IPS-20b (cell line): ENCODE results near the gene PTPRE.
"Not testable (repeated sequence)": the region's sequence is repeated elsewhere in the genome, so short reads cannot be mapped to it uniquely, and the experiment has no call there.

Source experiments
- H3K27ac ChIP-seq: one replicate; pipeline ENCODE4 v1.5.1; 2013; ENCODE audit warnings: low read length
- H3K27me3 ChIP-seq: 2 replicates; pipeline ENCODE4 v1.6.1; 2013; ENCODE audit warnings: mild to moderate bottlenecking, low read length, inconsistent platforms; ENCODE audit not compliant: insufficient read depth
- H3K36me3 ChIP-seq: 2 replicates; pipeline ENCODE4 v1.6.1; 2013; ENCODE audit warnings: low read depth, mild to moderate bottlenecking, inconsistent platforms, low read length, moderate library complexity; ENCODE audit not compliant: insufficient read depth
- H3K4me1 ChIP-seq: 2 replicates; pipeline ENCODE4 v1.6.1; 2013; ENCODE audit warnings: mild to moderate bottlenecking, control low read depth, inconsistent platforms, low read length, moderate library complexity; ENCODE audit not compliant: insufficient read depth
- H3K4me3 ChIP-seq: 2 replicates; pipeline ENCODE4 v1.5.1; 2013; ENCODE audit warnings: mild to moderate bottlenecking, low read length, inconsistent platforms
- H3K9ac ChIP-seq: 2 replicates; pipeline ENCODE4 v1.6.1; 2013; ENCODE audit warnings: low read depth, mild to moderate bottlenecking, inconsistent platforms, low read length, moderate library complexity
- H3K9me3 ChIP-seq: 2 replicates; pipeline ENCODE4 v1.6.1; 2013; ENCODE audit warnings: mild to moderate bottlenecking, low read depth, low read length, inconsistent platforms; ENCODE audit not compliant: insufficient read depth

Gene PTPRE

DNA sequence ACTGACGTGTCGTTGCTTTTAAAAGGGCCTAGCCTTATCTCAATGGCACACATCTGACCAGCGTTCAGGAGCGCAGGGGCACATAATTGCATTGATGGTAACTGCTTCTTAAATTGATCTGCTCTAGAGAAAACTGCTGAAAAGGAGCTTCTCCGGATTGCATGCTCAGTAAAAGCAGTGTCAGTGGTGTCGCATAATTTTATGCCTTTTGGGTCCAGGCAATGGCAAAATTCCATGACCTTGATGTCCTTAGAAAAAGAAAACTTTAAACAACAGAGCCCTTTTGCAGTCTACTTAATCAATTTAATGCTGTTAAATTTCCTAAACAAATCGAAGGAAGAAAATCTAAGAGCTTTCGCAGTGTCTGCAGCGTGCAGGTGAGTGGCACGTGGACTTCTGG is 75.7 kb downstream of the PTPRE start:
- no peak overlapping the region for H3K27ac ChIP-seq
- H3K9ac ChIP-seq, result no peak overlapping the region
- no peaks in the 10 kb centered on the region for H3K4me1 ChIP-seq
- peaks cover 12% of the 10 kb centered on the region for H3K9me3 ChIP-seq
- no peaks in the 10 kb centered on the region for H3K36me3 ChIP-seq
- no peaks in the 10 kb centered on the region for H3K27me3 ChIP-seq
- no peak overlapping the region for H3K4me3 ChIP-seq

DNA sequence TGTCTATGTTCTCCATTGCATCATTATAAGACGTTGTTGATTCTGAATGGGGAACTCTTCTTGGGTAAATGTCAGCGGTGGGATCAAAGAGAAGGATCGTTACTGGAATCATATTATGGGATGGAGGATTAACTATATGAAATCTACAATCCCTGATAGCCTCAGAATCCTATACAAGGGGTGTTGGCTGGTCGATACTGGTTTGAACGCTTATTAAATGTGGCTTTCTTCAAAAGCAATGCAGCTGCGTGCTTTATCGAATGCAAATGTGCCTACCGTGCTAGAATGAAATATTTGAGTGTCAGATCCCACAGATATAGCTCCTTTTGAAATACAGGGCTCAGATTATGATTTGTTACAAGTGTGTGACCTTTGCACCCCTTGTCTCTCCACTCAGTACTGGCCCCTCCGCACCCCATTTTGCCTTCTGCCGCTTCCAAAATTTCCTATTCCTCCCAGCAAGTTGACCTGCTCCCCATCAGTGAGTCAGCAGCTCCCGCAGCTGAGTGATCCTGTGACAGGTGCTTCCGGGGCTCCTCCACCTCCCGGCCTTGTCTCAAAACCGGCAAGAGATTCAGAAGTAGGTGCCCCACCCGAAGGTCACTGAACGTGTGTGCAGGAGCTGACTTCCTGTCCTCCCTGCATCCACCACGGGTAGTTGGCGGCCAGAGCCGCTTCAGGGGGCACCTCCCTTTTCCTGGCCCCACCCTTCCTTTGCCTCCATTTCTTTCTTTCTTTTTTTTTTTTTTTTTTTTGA is 76.6 kb downstream of the PTPRE start:
- Histone ChIP-seq H3K36me3 (no peaks in the 10 kb centered on the region), H3K4me3 (no peak overlapping the region), H3K27ac (no peak overlapping the region), H3K4me1 (no peaks in the 10 kb centered on the region), H3K27me3 (no peaks in the 10 kb centered on the region), H3K9me3 (peaks cover 12% of the 10 kb centered on the region), H3K9ac (no peak overlapping the region)

DNA sequence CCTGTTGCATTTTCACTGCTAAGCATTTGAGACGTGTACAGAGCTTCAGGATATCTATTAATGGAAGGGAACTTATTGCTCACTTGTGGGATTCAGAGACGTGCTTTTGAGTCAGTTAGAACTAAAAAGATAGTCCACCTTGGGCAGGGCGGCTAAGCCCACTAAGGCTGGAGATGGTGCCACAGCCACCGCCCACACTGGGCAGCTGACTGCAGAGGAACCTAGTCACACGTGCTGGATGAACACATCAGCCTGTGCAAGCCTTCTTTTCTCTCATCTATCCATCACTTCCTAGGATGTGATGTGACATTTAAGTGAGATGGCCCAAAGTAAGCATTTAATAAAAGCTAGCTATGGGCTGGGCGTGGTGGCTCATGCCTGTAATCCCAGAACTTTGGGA is 78.0 kb downstream of the PTPRE start:
- H3K4me3 ChIP-seq, result no peak overlapping the region
- H3K9me3 ChIP-seq, result peaks cover 7% of the 10 kb centered on the region
- no peaks in the 10 kb centered on the region for H3K36me3 ChIP-seq
- H3K27ac ChIP-seq, result no peak overlapping the region
- H3K9ac ChIP-seq, result no peak overlapping the region
- H3K4me1 ChIP-seq, result no peaks in the 10 kb centered on the region
- no peaks in the 10 kb centered on the region for H3K27me3 ChIP-seq

DNA sequence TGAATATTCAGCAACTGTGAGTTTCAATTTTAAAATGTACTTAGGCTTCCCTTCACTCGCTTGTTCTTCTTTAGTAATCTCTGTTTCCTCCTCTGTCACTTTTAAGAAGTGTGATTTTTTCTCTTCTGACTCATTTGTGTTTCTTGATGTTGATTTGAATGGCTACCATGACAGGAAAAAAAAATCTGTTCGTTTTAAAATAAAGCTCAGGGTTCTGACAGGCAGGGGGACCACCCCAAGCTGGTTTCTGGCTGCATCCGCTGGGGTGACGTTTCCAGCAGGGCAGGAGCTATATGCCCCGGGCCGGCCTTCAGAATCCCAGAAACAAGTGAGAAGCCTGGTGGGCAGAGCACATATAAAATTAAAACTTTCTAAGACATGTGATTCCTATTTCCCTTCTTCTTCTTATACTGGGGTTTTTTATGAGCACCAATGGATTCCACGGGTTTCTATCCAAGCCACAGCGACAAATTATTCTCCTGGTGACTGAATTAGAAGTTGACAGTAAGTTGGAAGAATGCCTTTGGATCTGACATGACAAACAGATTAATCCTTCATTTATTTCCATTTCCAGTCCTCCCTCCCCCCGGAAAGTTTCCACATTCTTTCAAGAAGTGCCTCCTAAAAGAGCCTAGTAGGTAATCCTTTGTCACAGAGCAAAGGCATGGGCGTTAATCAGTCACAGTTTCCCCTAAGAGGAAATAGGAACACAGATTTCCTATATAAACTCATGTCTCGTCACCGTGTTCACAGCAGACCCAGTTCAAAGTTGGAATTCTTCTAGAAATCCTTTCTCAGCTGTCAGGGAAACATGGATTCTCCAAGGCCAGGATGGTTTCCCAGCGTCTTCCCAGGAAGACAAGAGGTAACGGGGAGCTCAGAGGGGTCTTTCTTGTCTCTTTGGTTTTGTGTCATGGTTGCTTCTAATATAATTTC is 79.9 kb downstream of the PTPRE start:
- H3K27ac ChIP-seq, result no peak overlapping the region
- no peaks in the 10 kb centered on the region for H3K36me3 ChIP-seq
- no peaks in the 10 kb centered on the region for H3K27me3 ChIP-seq
- H3K4me1 ChIP-seq, result no peaks in the 10 kb centered on the region
- H3K9ac ChIP-seq, result no peak overlapping the region
- H3K9me3 ChIP-seq, result no peaks in the 10 kb centered on the region
- no peak overlapping the region for H3K4me3 ChIP-seq

DNA sequence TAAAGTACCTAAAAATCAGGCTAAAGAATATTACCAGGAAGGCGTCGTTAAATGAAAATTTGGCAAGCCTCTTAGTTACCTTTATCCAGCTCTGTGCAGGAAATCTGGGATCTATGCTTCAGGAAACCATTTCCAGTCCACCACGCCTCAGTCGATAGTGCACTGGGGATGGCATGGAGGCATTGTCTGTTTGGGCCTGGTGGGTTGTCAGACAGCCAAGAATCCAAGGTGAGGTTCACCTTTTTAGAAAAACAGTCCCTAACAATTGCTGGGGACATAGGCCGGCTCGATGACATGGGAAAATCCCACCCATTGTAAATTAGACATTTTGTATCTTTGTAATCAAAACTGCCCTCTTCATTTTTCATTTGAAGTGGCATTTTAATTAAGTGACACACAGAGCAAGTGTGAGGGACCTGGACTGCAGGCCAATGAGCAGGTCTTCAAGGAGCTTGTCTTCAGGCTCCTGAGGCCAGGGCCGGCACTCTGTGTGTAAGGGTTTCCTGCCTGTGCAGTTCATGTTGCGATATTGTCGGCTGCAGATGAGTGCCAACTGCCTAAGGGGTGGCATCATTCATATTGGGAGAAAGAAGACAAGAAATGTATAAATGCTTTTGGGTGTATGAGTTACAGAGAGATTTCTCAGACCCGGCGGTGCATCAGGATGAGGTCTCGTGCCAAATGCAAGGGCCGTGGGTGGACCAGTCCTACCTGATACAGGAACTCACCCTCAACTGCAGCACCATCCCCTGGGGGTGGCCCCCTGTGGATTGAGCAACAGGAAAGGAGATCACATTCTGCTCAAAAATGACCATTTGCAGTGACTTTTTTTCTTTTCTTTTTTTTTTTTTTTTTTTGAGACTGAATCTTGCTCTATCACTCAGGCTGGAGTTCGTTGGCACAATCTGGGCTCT is 80.8 kb downstream of the PTPRE start:
- Histone ChIP-seq H3K4me1 (no peaks in the 10 kb centered on the region), H3K36me3 (no peaks in the 10 kb centered on the region), H3K9me3 (no peaks in the 10 kb centered on the region), H3K4me3 (no peak overlapping the region), H3K27ac (no peak overlapping the region), H3K27me3 (no peaks in the 10 kb centered on the region), H3K9ac (no peak overlapping the region)

DNA sequence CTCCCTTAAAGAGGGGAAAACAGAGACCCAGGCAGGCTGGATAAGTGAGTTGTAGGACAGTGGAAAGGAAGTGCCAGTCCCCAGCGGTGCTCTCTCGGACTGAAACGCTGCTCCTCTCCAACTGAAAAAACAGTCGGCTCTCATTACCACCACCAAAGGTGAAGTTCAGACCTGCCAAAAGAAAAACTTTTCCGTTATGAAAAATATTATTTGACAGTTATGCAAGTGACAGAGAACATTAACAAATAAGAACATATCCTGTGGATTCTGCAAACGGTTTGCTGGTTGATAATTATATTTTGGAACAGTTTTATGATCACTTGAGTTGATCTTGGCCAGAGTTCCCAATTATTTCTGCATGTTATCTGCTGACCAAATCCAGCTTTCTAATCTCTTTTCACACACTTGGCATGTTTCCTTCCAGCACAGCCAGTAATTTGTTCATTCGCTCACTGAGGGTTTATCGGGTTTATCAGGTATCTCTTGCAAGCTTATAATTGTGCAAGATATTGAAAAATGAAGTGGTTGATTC is 82.6 kb downstream of the PTPRE start:
- H3K9me3 ChIP-seq, result no peaks in the 10 kb centered on the region
- H3K27me3 ChIP-seq, result no peaks in the 10 kb centered on the region
- H3K4me3 ChIP-seq, result no peak overlapping the region
- no peaks in the 10 kb centered on the region for H3K36me3 ChIP-seq
- no peaks in the 10 kb centered on the region for H3K4me1 ChIP-seq
- no peak overlapping the region for H3K27ac ChIP-seq
- no peak overlapping the region for H3K9ac ChIP-seq

DNA sequence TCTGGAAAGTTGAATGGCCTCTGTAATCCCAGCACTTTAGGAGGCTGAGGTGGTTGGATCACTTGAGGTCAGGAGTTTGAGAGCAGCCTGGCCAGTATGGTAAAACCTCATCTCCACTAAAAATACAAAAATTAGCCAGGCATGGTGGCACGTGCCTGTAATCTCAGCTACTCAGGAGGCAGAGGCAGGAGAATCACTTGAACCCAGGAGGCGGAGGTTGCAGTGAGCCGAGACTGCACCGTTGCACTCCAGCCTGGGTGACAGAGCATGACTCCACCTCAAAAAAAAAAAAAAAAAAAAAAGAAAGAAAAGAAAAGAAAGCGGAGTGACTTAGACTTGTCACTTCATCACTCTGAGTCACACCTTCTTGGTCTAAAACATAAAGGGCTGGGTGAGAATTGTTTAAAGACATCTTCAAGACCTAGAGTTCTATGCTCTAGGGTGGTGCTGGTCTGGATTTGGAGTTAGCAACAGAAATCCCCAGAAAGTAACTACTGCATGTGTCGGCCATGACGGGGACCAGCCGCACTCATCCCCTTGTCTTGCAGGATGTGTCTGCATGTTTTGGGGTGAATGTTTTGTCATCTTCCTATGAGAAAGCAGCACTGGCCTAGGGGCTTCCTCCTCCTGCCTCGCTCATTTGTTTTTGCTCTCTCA is 83.4 kb downstream of the PTPRE start:
- H3K36me3 ChIP-seq, H3K9ac ChIP-seq, H3K9me3 ChIP-seq, H3K4me1 ChIP-seq, H3K27ac ChIP-seq, H3K27me3 ChIP-seq, H3K4me3 ChIP-seq: not testable (repeated sequence)

DNA sequence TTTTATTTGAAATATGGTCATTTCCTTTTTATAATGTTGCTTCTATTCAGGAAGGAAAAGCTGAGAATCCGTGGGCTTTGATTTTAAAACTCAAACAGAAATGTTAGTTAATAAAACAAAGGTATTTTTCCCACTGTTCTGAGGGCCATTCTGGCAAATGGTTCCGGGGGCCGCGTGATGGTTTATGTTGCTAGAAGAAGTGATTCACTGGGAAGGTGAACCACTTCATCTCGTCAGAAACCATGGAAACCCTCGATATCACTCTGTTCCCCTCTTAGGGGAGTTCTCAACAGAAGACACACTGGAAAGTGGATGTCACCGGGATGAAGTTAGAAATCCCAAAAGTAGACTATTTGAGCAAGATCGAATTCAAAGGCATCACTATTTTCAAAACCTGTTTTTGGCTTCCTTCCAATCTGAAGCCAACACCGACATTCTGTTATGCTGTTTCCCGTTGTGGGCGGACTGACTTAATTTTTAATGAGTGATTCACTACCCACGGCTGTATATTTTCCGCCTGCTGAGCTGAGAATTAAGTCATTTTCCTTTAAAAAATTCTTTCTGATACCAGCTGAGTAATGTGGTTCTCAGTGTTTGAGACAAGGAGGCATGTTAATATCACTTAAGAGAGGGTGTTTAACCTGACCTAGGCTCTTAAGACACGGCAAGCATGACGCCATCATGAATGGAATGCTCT is 84.1 kb downstream of the PTPRE start:
- Histone ChIP-seq H3K4me1 (no peaks in the 10 kb centered on the region), H3K9ac (no peak overlapping the region), H3K27me3 (no peaks in the 10 kb centered on the region), H3K4me3 (no peak overlapping the region), H3K27ac (no peak overlapping the region), H3K9me3 (no peaks in the 10 kb centered on the region), H3K36me3 (no peaks in the 10 kb centered on the region)

DNA sequence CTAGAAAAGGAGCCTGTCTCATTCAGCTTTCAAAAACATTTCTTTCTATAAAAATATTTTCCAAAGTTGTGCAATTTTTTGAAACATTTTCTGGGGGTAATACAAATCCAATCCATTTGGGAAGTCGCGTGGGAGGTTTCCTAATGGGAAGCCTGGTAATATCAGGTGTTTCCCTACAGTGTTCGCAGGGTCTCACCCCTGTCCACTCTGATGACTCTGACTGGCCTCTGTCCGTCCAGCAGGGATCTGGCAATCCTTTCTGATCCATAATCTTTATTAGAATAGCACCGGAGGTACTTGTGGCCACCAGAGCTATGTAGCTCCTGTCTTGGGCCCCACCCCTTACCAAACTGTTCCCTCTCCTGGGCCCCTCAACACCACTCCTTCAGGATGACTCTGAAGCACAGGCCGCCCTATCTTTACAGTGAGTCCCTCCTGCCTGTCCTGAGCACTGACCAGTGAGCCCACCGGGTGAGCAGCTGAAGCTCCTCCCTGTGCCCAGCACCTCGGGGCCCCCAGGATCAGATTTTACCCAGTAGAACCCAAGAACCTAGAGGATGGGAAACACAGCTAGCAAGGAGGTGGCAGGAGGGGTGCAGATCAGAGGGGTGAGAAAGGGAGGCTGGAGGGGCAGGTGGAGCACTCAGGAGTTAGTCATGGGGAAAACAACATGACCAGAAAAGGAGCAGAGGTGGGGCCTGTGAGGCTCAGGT is 84.8 kb downstream of the PTPRE start:
- Histone ChIP-seq H3K36me3 (no peaks in the 10 kb centered on the region), H3K27me3 (no peaks in the 10 kb centered on the region), H3K9me3 (no peaks in the 10 kb centered on the region), H3K27ac (no peak overlapping the region), H3K9ac (no peak overlapping the region), H3K4me1 (no peaks in the 10 kb centered on the region), H3K4me3 (no peak overlapping the region)

DNA sequence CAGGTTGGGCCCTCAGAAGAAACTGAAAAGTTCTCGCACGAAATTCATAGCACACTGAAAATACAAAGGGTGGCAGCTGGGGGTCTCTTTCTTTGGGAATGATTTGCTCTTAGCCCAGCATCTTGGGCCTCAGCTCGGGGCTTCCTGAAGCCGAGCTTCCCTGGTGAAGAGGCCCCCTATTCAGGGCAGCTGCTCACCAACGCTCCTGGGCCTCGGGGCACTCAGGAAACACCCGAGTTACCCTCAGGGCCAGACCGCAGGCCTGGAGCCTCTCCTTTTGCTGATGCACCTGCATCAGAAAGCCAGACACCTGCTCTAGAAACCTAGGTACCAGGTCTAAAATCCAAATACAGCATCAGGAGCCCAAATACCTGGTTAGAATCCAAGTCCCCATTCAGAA is 85.5 kb downstream of the PTPRE start:
- Histone ChIP-seq H3K9me3 (no peaks in the 10 kb centered on the region), H3K4me3 (no peak overlapping the region), H3K9ac (no peak overlapping the region), H3K36me3 (no peaks in the 10 kb centered on the region), H3K27me3 (no peaks in the 10 kb centered on the region), H3K4me1 (no peaks in the 10 kb centered on the region), H3K27ac (no peak overlapping the region)
